Smooth muscle cell (in vitro differentiated cells): ENCODE data around the gene CLSTN3. TPM values are rescaled to one million over a fixed set of nuclear protein-coding genes. Genes with fewer than 3 reads are reported as not detected.

Experiments used
- DNase-seq: peaks from one replicate; lab custom pipeline; 2025; ENCODE audit not compliant: unreplicated experiment; lab: John Stamatoyannopoulos, UW
- H2AFZ ChIP-seq: fragments of 200-600 bp; sonication (generic); 2 replicates; pipeline ENCODE4 v1.6.0; 2016; ENCODE audit warnings: antibody characterized with exemption, low read depth, mild to moderate bottlenecking
- H3F3A ChIP-seq: fragments of 200-600 bp; sonication (generic); 2 replicates; pipeline ENCODE4 v1.6.0; 2017; ENCODE audit warnings: antibody characterized with exemption, low read depth
- H3K27ac ChIP-seq: fragments of 200-600 bp; sonication (generic); 2 replicates; pipeline ENCODE4 v1.5.1; 2016; ENCODE audit warnings: low read depth, mild to moderate bottlenecking
- H3K27me3 ChIP-seq: fragments of 200-600 bp; sonication (generic); 2 replicates; pipeline ENCODE4 v1.6.1; 2016; ENCODE audit warnings: low read depth, mild to moderate bottlenecking
- H3K36me3 ChIP-seq: fragments of 200-600 bp; sonication (generic); 2 replicates; pipeline ENCODE4 v1.5.1; 2016; ENCODE audit warnings: low read depth
- H3K4me1 ChIP-seq: fragments of 200-600 bp; sonication (generic); 2 replicates; pipeline ENCODE4 v1.5.1; 2016; ENCODE audit warnings: low read depth
- H3K4me2 ChIP-seq: fragments of 200-600 bp; sonication (generic); 2 replicates; pipeline ENCODE4 v1.6.0; 2016; ENCODE audit warnings: mild to moderate bottlenecking
- H3K4me3 ChIP-seq: fragments of 200-600 bp; sonication (generic); 2 replicates; pipeline ENCODE4 v1.5.1; 2016; ENCODE audit warnings: mild to moderate bottlenecking
- H3K79me2 ChIP-seq: fragments of 200-600 bp; sonication (generic); 2 replicates; pipeline ENCODE4 v1.6.0; 2016; ENCODE audit warnings: low read depth, mild to moderate bottlenecking
- H3K9ac ChIP-seq: fragments of 200-600 bp; sonication (generic); 2 replicates; pipeline ENCODE4 v1.6.0; 2016; ENCODE audit warnings: low read depth
- H3K9me3 ChIP-seq: fragments of 200-600 bp; sonication (generic); replicated peaks from 2 replicates; pipeline ENCODE4 v1.5.1; 2016; ENCODE audit warnings: low read depth
- H4K20me1 ChIP-seq: fragments of 200-600 bp; sonication (generic); 2 replicates; pipeline ENCODE4 v1.6.0; 2016; ENCODE audit warnings: low read depth
- WGBS: methylation state at CpG from one replicate; pipeline ENCODE4 v1.1.7; 2016; ENCODE audit warnings: low lambda C conversion rate; 5-methylcytosine and 5-hydroxymethylcytosine counted together
- polyA plus RNA-seq: library from polyadenylated mRNA; unstranded; fragments of >200 nt; fragmentation: Nextera tagmentation; extraction: Ambion mirVana; gene quantifications from 2 replicates; pipeline ENCODE4 v1.2.1, GENCODE V29; 2016
- total RNA-seq: library from RNA; depleted of rRNA; stranded (reverse); fragments of >200 nt; gene quantifications from 2 replicates; pipeline ENCODE4 v1.2.3, GENCODE V29; 2014
- TF ChIP-seq, protein P1 (sequence below): fragments of 200-600 bp; sonication (generic); IDR thresholded peaks from 2 replicates; pipeline ENCODE4 v1.5.1; 2017; ENCODE audit warnings: borderline replicate concordance, mild to moderate bottlenecking, antibody characterized with exemption; ENCODE audit not compliant: insufficient read depth, poor library complexity, severe bottlenecking

Gene CLSTN3
- total and polyA plus RNA-seq, 2 experiments from 2014 or later, result 12.4 to 51.0 TPM

- no peaks in the 10 kb centered on the region for H3K27me3 ChIP-seq
- H3K9ac ChIP-seq, result no peak overlapping the region
- H3F3A ChIP-seq, result no peaks in the 10 kb centered on the region
- no peaks in the 10 kb centered on the region for H3K36me3 ChIP-seq
- TF ChIP-seq, protein P1, sequence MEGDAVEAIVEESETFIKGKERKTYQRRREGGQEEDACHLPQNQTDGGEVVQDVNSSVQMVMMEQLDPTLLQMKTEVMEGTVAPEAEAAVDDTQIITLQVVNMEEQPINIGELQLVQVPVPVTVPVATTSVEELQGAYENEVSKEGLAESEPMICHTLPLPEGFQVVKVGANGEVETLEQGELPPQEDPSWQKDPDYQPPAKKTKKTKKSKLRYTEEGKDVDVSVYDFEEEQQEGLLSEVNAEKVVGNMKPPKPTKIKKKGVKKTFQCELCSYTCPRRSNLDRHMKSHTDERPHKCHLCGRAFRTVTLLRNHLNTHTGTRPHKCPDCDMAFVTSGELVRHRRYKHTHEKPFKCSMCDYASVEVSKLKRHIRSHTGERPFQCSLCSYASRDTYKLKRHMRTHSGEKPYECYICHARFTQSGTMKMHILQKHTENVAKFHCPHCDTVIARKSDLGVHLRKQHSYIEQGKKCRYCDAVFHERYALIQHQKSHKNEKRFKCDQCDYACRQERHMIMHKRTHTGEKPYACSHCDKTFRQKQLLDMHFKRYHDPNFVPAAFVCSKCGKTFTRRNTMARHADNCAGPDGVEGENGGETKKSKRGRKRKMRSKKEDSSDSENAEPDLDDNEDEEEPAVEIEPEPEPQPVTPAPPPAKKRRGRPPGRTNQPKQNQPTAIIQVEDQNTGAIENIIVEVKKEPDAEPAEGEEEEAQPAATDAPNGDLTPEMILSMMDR, result no peak
- no peak overlapping the region for H2AFZ ChIP-seq
- H3K79me2 ChIP-seq, result no peaks in the 10 kb centered on the region
- H3K4me1 ChIP-seq, result no peaks in the 10 kb centered on the region
- no peaks in the 10 kb centered on the region for H3K9me3 ChIP-seq
- no peak overlapping the region for H3K4me2 ChIP-seq
- no peak overlapping the region for H3K27ac ChIP-seq
- 92% methylated on average over 11 of the region's 11 CpGs for WGBS
- no peaks in the 10 kb centered on the region for H4K20me1 ChIP-seq
- DNase-seq, result no peak
- H3K4me3 ChIP-seq, result no peak overlapping the region
These were observed 40.8 kb upstream of the CLSTN3 start for GRCh38 chr12:7089196-7089871.

DNA sequence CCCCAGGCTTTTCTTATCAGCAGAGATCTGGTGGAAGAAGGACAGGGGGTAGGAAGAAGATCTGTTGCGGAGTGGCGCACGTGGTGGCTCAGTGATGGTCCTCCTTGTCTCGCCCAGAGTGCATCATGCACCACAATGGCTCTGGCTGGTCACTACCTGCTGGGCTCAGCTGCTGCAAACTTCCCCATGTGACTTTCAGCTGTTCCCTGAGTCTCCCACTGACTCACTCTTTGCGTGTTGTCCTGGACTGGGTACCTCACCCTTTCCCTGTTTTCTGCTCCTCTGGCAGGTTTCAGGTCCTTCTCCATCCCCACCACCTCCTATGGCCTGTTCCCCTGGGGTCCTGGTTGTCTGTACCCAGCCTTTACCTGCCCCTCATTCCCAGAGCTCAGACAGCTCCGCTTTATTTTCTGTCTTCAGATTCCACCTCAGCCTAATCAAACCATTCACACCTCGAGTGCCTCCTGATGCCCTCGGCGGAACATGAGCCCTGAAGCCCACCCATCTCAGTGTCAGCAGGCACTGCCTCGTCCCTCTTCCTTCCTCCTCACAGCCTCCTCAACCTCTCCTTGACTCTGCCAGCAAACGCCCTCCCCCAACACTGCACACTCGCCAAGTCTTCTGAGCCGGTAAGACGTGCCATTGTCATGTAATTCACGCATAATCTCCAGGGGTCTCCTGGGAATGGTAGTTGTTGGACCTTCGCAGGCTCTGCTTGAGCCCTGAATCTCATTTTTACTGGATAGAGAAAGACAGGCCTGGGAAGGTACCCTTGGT is 39.8 kb upstream of the CLSTN3 start:
- Histone ChIP-seq H3F3A (no peaks in the 10 kb centered on the region), H3K27me3 (no peaks in the 10 kb centered on the region), H3K4me1 (no peaks in the 10 kb centered on the region), H3K9ac (no peak overlapping the region), H3K79me2 (no peaks in the 10 kb centered on the region), H3K4me3 (no peak overlapping the region), H3K9me3 (no peaks in the 10 kb centered on the region), H3K27ac (no peak overlapping the region), H4K20me1 (no peaks in the 10 kb centered on the region), H3K36me3 (no peaks in the 10 kb centered on the region), H3K4me2 (no peak overlapping the region), H2AFZ (no peak overlapping the region)
- TF ChIP-seq, protein P1, result no peak
- 81% methylated on average over 16 of the region's 16 CpGs for WGBS
- no peak for DNase-seq

DNA sequence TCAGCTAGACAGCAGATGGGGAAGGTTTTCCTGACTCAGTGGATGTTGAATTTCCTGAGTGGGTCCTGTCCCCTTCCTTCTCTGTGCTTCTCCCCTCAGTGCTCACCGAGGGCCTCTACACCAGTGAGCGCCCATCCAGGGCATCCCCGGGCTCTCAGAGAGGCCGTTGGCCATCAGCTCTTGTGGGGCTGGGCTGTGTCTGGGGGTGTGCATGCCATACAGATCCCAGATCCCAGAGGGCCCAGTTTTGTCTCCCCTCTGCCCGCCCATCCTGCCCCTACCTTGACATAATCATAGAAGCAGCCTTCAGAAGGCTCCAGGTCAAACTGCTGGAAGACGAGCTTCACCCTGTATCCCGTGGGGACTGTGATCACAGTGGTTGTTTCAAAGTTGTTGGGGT is 39.0 kb upstream of the CLSTN3 start:
- no peak overlapping the region for H2AFZ ChIP-seq
- 98% methylated on average over 7 of the region's 7 CpGs for WGBS

More for the DNA sequence above, 39.0 kb upstream of the CLSTN3 start:
- Histone ChIP-seq H3K4me3 (no peak overlapping the region), H3F3A (no peaks in the 10 kb centered on the region), H3K36me3 (no peaks in the 10 kb centered on the region), H3K9ac (no peak overlapping the region), H4K20me1 (no peaks in the 10 kb centered on the region), H3K9me3 (no peaks in the 10 kb centered on the region), H3K79me2 (no peaks in the 10 kb centered on the region), H3K4me2 (peak overlapping the region; percentile 82), H3K27ac (no peak overlapping the region), H3K4me1 (no peaks in the 10 kb centered on the region), H3K27me3 (no peaks in the 10 kb centered on the region)
- no peak for DNase-seq
- TF ChIP-seq, protein P1, result no peak
